Neural cell (in vitro differentiated cells): ENCODE results near the gene DYNC1LI2. TPM values are rescaled to one million over a fixed set of nuclear protein-coding genes. Genes with fewer than 3 reads are reported as not detected.

Experiments used
- H2AFZ ChIP-seq: fragments of 200-600, 300-800 bp; sonication (generic), shearing (Covaris generic); 2 replicates; pipeline ENCODE4 v1.6.0; 2014; ENCODE audit warnings: low read depth, mild to moderate bottlenecking, antibody characterized with exemption, low read length, moderate library complexity
- H3F3A ChIP-seq: fragments of 200-600 bp; shearing (Covaris generic); 2 replicates; pipeline ENCODE4 v1.6.1; 2016; ENCODE audit warnings: mild to moderate bottlenecking, moderate library complexity, mixed read lengths, antibody characterized with exemption, low read length; ENCODE audit not compliant: insufficient read depth, poor library complexity, severe bottlenecking
- H3K27ac ChIP-seq: fragments of 200-600, 300-800 bp; sonication (generic), shearing (Covaris generic); 2 replicates; pipeline ENCODE4 v1.5.1; 2014; ENCODE audit warnings: mild to moderate bottlenecking, low read length, moderate library complexity
- H3K27me3 ChIP-seq: fragments of 300-800, 200-600 bp; sonication (generic), shearing (Covaris generic); 2 replicates; pipeline ENCODE4 v1.6.0; 2014; ENCODE audit warnings: mild to moderate bottlenecking, low read depth, low read length, moderate library complexity; ENCODE audit not compliant: insufficient read depth
- H3K36me3 ChIP-seq: fragments of 300-800, 200-600 bp; sonication (generic), shearing (Covaris generic); 2 replicates; pipeline ENCODE4 v1.5.1; 2014; ENCODE audit warnings: mild to moderate bottlenecking, antibody characterized with exemption, low read length, moderate library complexity; ENCODE audit not compliant: insufficient read depth
- H3K4me2 ChIP-seq: fragments of 300-800, 200-600 bp; sonication (generic), shearing (Covaris generic); 2 replicates; pipeline ENCODE4 v1.6.0; 2014; ENCODE audit warnings: mild to moderate bottlenecking, low read length
- H3K4me3 ChIP-seq: fragments of 300-800, 200-600 bp; sonication (generic), shearing (Covaris generic); 2 replicates; pipeline ENCODE4 v1.5.1; 2014; ENCODE audit warnings: mild to moderate bottlenecking, low read length, moderate library complexity
- H3K79me2 ChIP-seq: fragments of 200-600 bp; shearing (Covaris generic); replicated peaks from 2 replicates; pipeline ENCODE4 v1.6.0; 2014; ENCODE audit warnings: mild to moderate bottlenecking, low read length, moderate library complexity; ENCODE audit not compliant: insufficient read depth
- H3K9ac ChIP-seq: fragments of 300-800, 200-600 bp; sonication (generic), shearing (Covaris generic); 2 replicates; pipeline ENCODE4 v1.6.1; 2016; ENCODE audit warnings: mild to moderate bottlenecking, low read length, mixed read lengths
- H3K9me2 ChIP-seq: fragments of 200-600 bp; shearing (Covaris generic); 2 replicates; pipeline ENCODE4 v1.6.1; 2016; ENCODE audit warnings: mild to moderate bottlenecking, low read length, mixed read lengths; ENCODE audit not compliant: insufficient read depth
- H3K9me3 ChIP-seq: fragments of 200-600, 300-800 bp; sonication (generic), shearing (Covaris generic); 2 replicates; pipeline ENCODE4 v1.6.1; 2016; ENCODE audit warnings: mild to moderate bottlenecking, mixed run types, low read length, moderate library complexity, mixed read lengths
- H4K20me1 ChIP-seq: fragments of 200-600 bp; shearing (Covaris generic); 2 replicates; pipeline ENCODE4 v1.6.1; 2016; ENCODE audit warnings: mild to moderate bottlenecking, mixed run types; ENCODE audit not compliant: insufficient read depth
- CTCF ChIP-seq: fragments of 450-650 bp; IDR thresholded peaks from 2 replicates; pipeline ENCODE4 v1.5.1; 2014; ENCODE audit warnings: antibody characterized with exemption, mild to moderate bottlenecking, moderate library complexity; ENCODE audit not compliant: poor library complexity, severe bottlenecking
- EP300 ChIP-seq: fragments of 450-650 bp; conservative IDR thresholded peaks from 2 replicates; pipeline ENCODE4 v1.6.1; 2014; ENCODE audit warnings: antibody characterized with exemption, mild to moderate bottlenecking, moderate library complexity; ENCODE audit not compliant: poor library complexity, severe bottlenecking
- EZH2 ChIP-seq: fragments of 200-600, 300-800 bp; shearing (Covaris generic), sonication (generic); IDR thresholded peaks from 2 replicates; pipeline ENCODE4 v1.6.1; 2014; ENCODE audit warnings: antibody characterized with exemption, low read length, borderline replicate concordance, mild to moderate bottlenecking; ENCODE audit not compliant: insufficient read depth, poor library complexity, severe bottlenecking
- MXI1 ChIP-seq: fragments of 450-650 bp; conservative IDR thresholded peaks from 2 replicates; pipeline ENCODE4 v1.6.1; 2014; ENCODE audit warnings: antibody characterized with exemption, mild to moderate bottlenecking; ENCODE audit not compliant: poor library complexity, severe bottlenecking
- POLR2AphosphoS5 ChIP-seq: IDR thresholded peaks from 2 replicates; pipeline ENCODE4 v1.6.1; 2012
- RAD21 ChIP-seq: fragments of 450-650 bp; conservative IDR thresholded peaks from 2 replicates; pipeline ENCODE4 v1.6.1; 2014; ENCODE audit warnings: antibody characterized with exemption, mild to moderate bottlenecking, moderate library complexity
- SMC3 ChIP-seq: fragments of 450-650 bp; conservative IDR thresholded peaks from 2 replicates; pipeline ENCODE4 v1.6.1; 2014; ENCODE audit warnings: antibody characterized with exemption, mild to moderate bottlenecking, moderate library complexity; ENCODE audit not compliant: poor library complexity
- TAF1 ChIP-seq: IDR thresholded peaks from 2 replicates; pipeline ENCODE4 v1.6.1; 2012; ENCODE audit warnings: low read depth
- polyA plus RNA-seq: library from polyadenylated mRNA; depleted of rRNA; stranded (reverse); fragments of >200 nt; gene quantifications from 2 replicates; pipeline ENCODE4 v1.2.3, GENCODE V29; 2014
- TF ChIP-seq, protein P1 (sequence below): IDR thresholded peaks from 2 replicates; pipeline ENCODE4 v1.6.1; 2012; ENCODE audit warnings: borderline replicate concordance

Gene DYNC1LI2
- polyA plus RNA-seq, 1 donor from 2014 or later, result 249 TPM

DNA sequence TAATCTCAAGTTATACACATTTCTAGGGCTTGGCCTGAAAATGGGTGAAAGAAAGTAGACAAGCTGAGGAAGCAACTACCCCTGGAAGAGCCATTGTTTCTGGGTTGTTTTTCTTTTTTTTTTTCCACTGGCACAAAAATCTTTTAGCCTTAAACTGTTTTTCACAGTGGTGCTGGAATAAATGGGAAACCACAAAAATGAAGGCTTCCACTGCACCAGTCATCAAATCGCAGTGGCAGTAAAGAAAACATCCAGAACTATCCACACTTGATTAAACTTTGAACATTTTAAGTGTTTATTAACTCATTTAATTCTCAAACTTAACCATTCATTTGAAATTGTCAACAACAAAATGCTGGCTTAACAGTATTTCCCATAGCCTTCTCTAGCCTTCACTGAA is 69.1 kb downstream of the DYNC1LI2 start:
- Histone ChIP-seq H3K27ac (no peak overlapping the region), H2AFZ (no peak overlapping the region), H3K4me3 (no peak overlapping the region), H3K9me3 (no peaks in the 10 kb centered on the region), H3K36me3 (no peaks in the 10 kb centered on the region), H3F3A (no peaks in the 10 kb centered on the region), H3K27me3 (no peaks in the 10 kb centered on the region), H3K79me2 (no peaks in the 10 kb centered on the region), H4K20me1 (no peaks in the 10 kb centered on the region), H3K9me2 (no peaks in the 10 kb centered on the region), H3K9ac (no peak overlapping the region), H3K4me2 (no peak overlapping the region)
- TF ChIP-seq CTCF (no peak), EP300 (no peak), TAF1 (no peak), POLR2AphosphoS5 (no peak), MXI1 (no peak), SMC3 (no peak), RAD21 (no peak), EZH2 (no peak)
- TF ChIP-seq, protein P1, sequence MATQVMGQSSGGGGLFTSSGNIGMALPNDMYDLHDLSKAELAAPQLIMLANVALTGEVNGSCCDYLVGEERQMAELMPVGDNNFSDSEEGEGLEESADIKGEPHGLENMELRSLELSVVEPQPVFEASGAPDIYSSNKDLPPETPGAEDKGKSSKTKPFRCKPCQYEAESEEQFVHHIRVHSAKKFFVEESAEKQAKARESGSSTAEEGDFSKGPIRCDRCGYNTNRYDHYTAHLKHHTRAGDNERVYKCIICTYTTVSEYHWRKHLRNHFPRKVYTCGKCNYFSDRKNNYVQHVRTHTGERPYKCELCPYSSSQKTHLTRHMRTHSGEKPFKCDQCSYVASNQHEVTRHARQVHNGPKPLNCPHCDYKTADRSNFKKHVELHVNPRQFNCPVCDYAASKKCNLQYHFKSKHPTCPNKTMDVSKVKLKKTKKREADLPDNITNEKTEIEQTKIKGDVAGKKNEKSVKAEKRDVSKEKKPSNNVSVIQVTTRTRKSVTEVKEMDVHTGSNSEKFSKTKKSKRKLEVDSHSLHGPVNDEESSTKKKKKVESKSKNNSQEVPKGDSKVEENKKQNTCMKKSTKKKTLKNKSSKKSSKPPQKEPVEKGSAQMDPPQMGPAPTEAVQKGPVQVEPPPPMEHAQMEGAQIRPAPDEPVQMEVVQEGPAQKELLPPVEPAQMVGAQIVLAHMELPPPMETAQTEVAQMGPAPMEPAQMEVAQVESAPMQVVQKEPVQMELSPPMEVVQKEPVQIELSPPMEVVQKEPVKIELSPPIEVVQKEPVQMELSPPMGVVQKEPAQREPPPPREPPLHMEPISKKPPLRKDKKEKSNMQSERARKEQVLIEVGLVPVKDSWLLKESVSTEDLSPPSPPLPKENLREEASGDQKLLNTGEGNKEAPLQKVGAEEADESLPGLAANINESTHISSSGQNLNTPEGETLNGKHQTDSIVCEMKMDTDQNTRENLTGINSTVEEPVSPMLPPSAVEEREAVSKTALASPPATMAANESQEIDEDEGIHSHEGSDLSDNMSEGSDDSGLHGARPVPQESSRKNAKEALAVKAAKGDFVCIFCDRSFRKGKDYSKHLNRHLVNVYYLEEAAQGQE, result no peak

GRCh38 chr16:66681676-66682075 is 69.7 kb downstream of the DYNC1LI2 start:
- Histone ChIP-seq H3K9me3 (no peaks in the 10 kb centered on the region), H3K9me2 (no peaks in the 10 kb centered on the region), H3K27me3 (no peaks in the 10 kb centered on the region), H3K79me2 (no peaks in the 10 kb centered on the region), H3K9ac (no peak overlapping the region), H3K4me3 (no peak overlapping the region), H3F3A (no peaks in the 10 kb centered on the region), H4K20me1 (no peaks in the 10 kb centered on the region), H3K27ac (no peak overlapping the region), H3K36me3 (no peaks in the 10 kb centered on the region), H2AFZ (no peak overlapping the region), H3K4me2 (no peak overlapping the region)
- TF ChIP-seq MXI1 (no peak), EP300 (no peak), SMC3 (no peak), EZH2 (no peak), CTCF (no peak), POLR2AphosphoS5 (no peak), RAD21 (no peak), TAF1 (no peak)
- TF ChIP-seq, protein P1, result no peak
